ENCODE data around the gene PROP1.
"Not testable (repeated sequence)": the region's sequence is repeated elsewhere in the genome, so short reads cannot be mapped to it uniquely, and the experiment has no call there.

GRCh38 chr5:178006181-178006535 lies 10.1 kb upstream of the PROP1 start:
- not testable (repeated sequence) for TF ChIP-seq POLR2A (IDR thresholded peaks at IDR 0.05; ENCODE audit: low read depth, low read length); MAX (IDR thresholded peaks at IDR 0.05; ENCODE audit: insufficient read depth, insufficient read length); CTCF (IDR thresholded peaks at IDR 0.05; ENCODE audit: extremely low read depth in 1 of 2, insufficient read depth in 1 of 2, low read depth in 1 of 2, low read length in 2 of 2); JUN (IDR thresholded peaks at IDR 0.05; ENCODE audit: borderline replicate concordance, insufficient read depth, insufficient read length, low read depth); EZH2 (IDR thresholded peaks at IDR 0.05; ENCODE audit: borderline replicate concordance, low read depth, low read length, severe bottlenecking); FOS (IDR thresholded peaks at IDR 0.05; ENCODE audit: borderline replicate concordance, insufficient read depth, low read length); POLR2AphosphoS5 (IDR thresholded peaks at IDR 0.05; ENCODE audit: insufficient read depth, low read depth, low read length); GATA2 (IDR thresholded peaks at IDR 0.05; ENCODE audit: insufficient read depth, insufficient read length, low read depth, low read length); MYC (IDR thresholded peaks at IDR 0.05; ENCODE audit: low read depth, low read length)

All from endothelial cell of umbilical vein (primary cell).